ENCODE results near the gene LTBP1. TPM values are rescaled to one million over a fixed set of nuclear protein-coding genes. Genes with fewer than 3 reads are reported as not detected.

The LTBP1 gene
- total RNA-seq, 1 donor from 2014 or later = 22.1 TPM

- no peak for DNase-seq (ENCODE audit: low read depth in 2 of 2)
Observed at GRCh38 chr2:33115728-33116127, 169.0 kb downstream of the LTBP1 start.

GRCh38 chr2:33116799-33117198 is 170.0 kb downstream of the LTBP1 start:
- no peak for DNase-seq (ENCODE audit: low read depth in 2 of 2)

GRCh38 chr2:33118651-33119050 is 171.9 kb downstream of the LTBP1 start:
- no peak for DNase-seq (ENCODE audit: low read depth in 2 of 2)

- no peak for DNase-seq (ENCODE audit: low read depth in 2 of 2)
Observed at GRCh38 chr2:33121416-33121815, 174.7 kb downstream of the LTBP1 start.

DNA sequence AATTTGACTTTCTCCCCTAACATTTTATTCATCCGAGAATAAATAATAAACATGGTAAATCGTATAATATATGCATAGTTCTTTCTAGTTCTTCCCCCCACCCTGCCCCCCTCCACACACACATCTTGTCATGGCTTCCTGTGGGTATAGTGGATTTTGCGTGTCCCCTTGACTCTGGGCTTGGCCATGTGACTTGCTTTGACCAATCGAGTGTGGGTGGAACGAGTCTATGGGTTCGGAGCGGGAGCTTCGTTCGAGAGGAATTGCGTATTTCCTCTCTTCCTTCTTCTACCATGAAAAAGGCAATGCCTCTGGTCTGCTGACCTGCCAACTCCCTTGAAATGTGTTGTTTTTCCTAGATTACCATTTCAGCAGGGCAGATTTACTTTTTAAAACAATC is 175.2 kb downstream of the LTBP1 start:
- DNase-seq (ENCODE audit: low read depth in 2 of 2) = no peak

GRCh38 chr2:33122726-33123125 is 176.0 kb downstream of the LTBP1 start:
- DNase-seq (ENCODE audit: low read depth in 2 of 2) = no peak

GRCh38 chr2:33123216-33123615 is 176.5 kb downstream of the LTBP1 start:
- no peak for DNase-seq (ENCODE audit: low read depth in 2 of 2)

- no peak for DNase-seq (ENCODE audit: low read depth in 2 of 2)
Observed at GRCh38 chr2:33126552-33126951, 179.8 kb downstream of the LTBP1 start.

DNA sequence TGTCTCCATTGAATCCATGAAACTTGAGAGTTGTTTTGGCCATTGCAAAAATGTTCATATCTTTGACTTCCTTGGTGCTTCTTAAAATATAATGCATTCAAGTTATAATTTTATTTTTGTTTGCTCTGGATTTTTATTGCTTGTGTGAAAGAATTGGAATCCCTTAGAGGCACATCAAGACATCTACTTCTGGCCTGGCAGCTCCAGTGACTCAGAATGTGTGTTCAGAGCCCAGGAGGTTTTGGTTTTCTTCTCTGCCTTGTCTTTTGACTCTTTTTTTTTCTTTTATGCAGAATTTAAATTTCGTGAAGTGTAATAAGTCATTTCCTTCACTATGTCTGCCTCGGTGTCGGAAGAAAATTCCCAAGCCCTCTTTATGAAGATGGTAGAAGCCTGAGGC is 180.2 kb downstream of the LTBP1 start:
- DNase-seq (ENCODE audit: low read depth in 2 of 2) = no peak

GRCh38 chr2:33129263-33130053 is 182.7 kb downstream of the LTBP1 start:
- DNase-seq (ENCODE audit: low read depth in 2 of 2) = no peak

- DNase-seq (ENCODE audit: low read depth in 2 of 2) = no peak
Observed at GRCh38 chr2:33130054-33130447, 183.3 kb downstream of the LTBP1 start.

- DNase-seq (ENCODE audit: low read depth in 2 of 2) = no peak
Observed at GRCh38 chr2:33130544-33130943, 183.8 kb downstream of the LTBP1 start.

DNA sequence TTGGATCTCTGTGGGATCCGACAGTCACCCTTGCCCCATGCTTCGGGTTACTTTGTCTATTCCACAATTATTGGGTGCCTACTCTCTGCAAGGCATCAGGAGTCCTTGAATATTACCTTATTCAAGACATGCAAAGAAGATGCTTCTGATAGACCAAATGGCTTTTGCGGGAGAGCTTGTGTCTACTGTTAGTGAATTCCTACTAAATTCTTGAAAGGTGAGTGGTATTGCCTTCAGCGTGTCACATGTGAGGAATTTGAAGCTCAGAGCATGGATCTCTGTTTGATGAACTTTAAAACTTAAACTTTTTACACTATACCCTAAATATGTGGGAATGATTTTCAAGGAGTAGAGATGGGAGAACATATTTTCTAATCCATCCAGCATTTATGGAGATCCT is 184.4 kb downstream of the LTBP1 start:
- no peak for DNase-seq (ENCODE audit: low read depth in 2 of 2)

- no peak for DNase-seq (ENCODE audit: low read depth in 2 of 2)
Observed at GRCh38 chr2:33131749-33132148, 185.0 kb downstream of the LTBP1 start.

GRCh38 chr2:33133454-33133952 is 186.8 kb downstream of the LTBP1 start:
- peak in 1 of 2 donors; percentile 8 for DNase-seq (ENCODE audit: low read depth in 2 of 2)

DNA sequence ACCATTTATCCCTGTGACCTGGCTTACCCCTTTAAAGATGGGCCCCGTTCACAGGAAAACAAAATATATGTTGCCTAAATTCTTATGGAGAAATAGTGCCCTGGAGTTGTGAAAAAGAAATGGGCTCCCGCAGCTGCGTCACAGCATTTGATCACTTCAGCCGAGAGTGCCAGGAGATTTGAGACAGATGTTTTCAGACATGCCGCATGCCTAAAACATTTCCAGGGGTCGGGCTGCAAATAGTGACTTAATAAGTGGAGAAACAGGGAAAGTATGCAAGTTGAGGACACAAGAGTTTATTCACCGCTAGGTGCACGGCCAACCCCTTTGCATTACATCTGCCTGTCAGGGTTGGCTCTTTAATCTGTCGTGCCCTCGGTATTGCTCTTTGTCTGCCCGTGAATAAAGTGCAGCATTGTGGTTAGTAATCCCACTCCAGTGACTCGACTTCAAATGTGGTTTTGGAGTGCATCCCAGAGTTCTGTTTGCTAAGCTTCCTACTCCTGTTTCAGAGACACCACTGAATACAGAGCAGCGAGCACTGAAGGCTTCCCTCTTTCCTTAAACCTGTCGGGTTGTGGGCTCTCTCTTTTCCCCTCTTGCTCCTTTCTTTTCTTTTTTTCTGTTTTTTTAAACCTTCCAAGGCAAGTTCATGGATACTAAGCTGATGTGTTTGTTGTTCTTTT is 187.5 kb downstream of the LTBP1 start:
- DNase-seq (ENCODE audit: low read depth in 2 of 2) = peak; percentile 18 to 82

- DNase-seq (ENCODE audit: low read depth in 2 of 2) = peak in 1 of 2 donors; percentile 50
Observed at GRCh38 chr2:33134791-33135560, 188.2 kb downstream of the LTBP1 start.

- peak in 1 of 2 donors; percentile 47 for DNase-seq (ENCODE audit: low read depth in 2 of 2)
Observed at GRCh38 chr2:33135645-33136044, 188.9 kb downstream of the LTBP1 start.

DNA sequence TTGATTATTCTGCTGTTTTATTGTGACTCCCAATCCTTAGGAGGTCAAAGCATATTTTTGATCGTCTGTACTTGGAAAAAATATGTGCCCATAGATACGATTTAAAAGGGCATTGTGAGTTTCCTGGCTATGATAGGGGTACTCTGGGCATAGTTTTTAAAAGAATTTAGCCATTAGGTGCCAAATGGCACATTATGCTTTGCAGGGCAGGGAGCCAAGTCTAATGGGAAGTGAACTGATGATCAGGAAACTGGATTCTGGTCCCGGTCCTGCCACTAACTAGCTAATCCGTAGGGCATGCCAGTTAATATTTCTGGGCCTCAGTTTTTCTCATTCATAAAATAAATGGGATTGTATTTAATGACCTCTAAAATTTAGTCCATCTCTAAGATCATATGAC is 189.3 kb downstream of the LTBP1 start:
- DNase-seq (ENCODE audit: low read depth in 2 of 2) = peak; percentile 34 to 75

DNA sequence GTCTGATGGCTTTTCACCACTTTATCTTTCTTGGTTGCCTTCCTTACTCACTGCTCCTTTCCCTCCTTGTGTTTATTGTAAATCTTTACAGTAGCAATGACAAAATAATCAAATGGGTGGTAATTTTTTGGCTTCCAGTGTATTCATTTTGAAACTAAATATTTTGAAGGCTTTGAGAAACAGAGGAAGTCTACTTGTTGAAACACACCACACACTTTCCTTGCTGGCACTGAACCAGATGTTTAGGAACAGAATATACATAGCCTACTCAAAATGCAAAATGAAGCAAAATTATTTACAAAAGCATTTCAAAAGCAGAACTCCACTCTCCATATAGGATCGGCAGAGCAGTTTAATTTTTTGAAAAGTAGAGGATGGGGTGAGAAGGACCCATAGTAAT is 189.8 kb downstream of the LTBP1 start:
- peak in 1 of 2 donors; percentile 47 for DNase-seq (ENCODE audit: low read depth in 2 of 2)

DNA sequence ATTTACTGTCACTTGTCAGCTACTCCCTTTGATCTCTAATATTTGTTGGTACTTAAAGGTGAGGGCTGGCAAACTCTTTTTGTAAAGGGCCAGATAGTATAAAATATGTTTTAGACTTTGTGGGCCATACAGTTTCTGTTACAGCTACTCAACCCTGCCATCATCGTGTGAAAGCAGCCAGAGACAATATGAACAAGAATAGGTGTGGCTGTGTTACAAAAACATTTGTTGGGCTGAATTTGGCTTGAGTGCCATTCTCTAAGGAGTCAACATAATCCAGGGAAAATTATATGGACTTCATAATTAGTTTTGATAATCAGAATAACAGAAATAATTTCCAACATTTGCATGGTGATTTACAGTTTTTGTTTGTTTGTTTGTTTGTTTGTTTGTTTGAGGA is 190.6 kb downstream of the LTBP1 start:
- DNase-seq (ENCODE audit: low read depth in 2 of 2) = peak in 1 of 2 donors; percentile 15

DNA sequence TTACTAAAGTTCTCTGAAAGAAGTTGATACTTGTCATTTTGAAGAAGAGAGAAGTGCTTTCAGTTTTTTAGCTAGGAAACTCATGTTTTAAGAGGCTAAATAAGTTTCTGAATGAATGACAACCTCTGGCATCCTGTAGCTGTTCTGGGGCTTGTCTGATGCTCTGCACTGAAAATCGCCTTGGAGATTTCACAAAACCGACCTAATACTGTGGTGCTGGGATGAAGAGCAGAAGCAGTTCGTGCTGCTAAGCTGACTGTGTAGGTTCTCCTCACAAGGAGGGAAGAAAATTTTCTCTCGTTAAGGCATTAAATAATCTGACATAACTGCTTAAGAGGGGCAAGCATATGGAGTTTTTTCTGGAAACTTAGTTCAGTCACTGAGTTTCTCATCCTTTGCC is 193.2 kb downstream of the LTBP1 start:
- no peak for DNase-seq (ENCODE audit: low read depth in 2 of 2)
